ENCODE measurements around the gene PCDH12. TPM values are rescaled to one million over a fixed set of nuclear protein-coding genes. Genes with fewer than 3 reads are reported as not detected.

The PCDH12 gene
- polyA plus RNA-seq, 1 of the 3 experiments (the other 2 are of a cell fraction): 0.02 TPM

- Histone ChIP-seq H3K79me2 (ENCODE audit: insufficient read depth) (no peaks in the 10 kb centered on the region), H3K36me3 (replicated peaks in 1 of 2; ENCODE audit: control insufficient read depth in 1 of 2, insufficient read depth in 2 of 2, low read length in 1 of 2) (no peaks in the 10 kb centered on the region), H3K9me3 (no peaks in the 10 kb centered on the region), H3K9me2 (no peaks in the 10 kb centered on the region), H2AFZ (ENCODE audit: low read depth) (no peak overlapping the region), H3F3A (replicated peaks; ENCODE audit: insufficient read depth) (no peaks in the 10 kb centered on the region), H3K27ac (ENCODE audit: low read depth in 2 of 2, low read length in 1 of 2) (no peak overlapping the region), H3K27me3 (ENCODE audit: insufficient read depth) (no peaks in the 10 kb centered on the region; the same call in 1 of the 2 replicates), H3K4me2 (no peak overlapping the region), H4K20me1 (ENCODE audit: insufficient read depth) (no peaks in the 10 kb centered on the region), H3K9ac (no peak overlapping the region), H3K4me1 (ENCODE audit: control insufficient read depth in 1 of 2, insufficient read depth in 2 of 2, low read depth in 1 of 2, low read length in 1 of 2) (peaks cover 0 to 4% of the 10 kb centered on the region in 2 experiments; a peak in 1 of 4 replicates), H3K4me3 (ENCODE audit: low read depth in 2 of 2, low read length in 1 of 2) (no peak overlapping the region)
- ChIA-PET CTCF (interaction anchor here (0.6 to 8.8 kb wide), 37 partner anchors 9 to 437 kb away, joined by 3 to 78 read pairs (median 5); partner anchors contain the start of genes DELE1, PCDH1, PCDH12 and RNF14), POLR2A (interaction anchor here (0.6 to 1.4 kb wide), 3 partner anchors 8 to 9 kb away, joined by 4 to 6 read pairs (median 4); partner anchors contain the start of gene DELE1)
- 85% methylated on average over 3 of the region's 3 CpGs for WGBS (ENCODE audit: low lambda C conversion rate)
- no peak for DNase-seq
- TF ChIP-seq TAF1 (IDR thresholded peaks at IDR 0.05; ENCODE audit: borderline replicate concordance, low read depth, low read length) (no peak), RFX5 (IDR thresholded peaks at IDR 0.05; ENCODE audit: low read length) (no peak)
These were observed 43.2 kb downstream of the PCDH12 start for GRCh38 chr5:141914797-141915196.

- peak overlapping the region in 1 of 2 experiments; percentile 4; a peak in 1 of 4 replicates for H3K4me3 ChIP-seq (ENCODE audit: low read depth in 2 of 2, low read length in 1 of 2)
- ChIA-PET POLR2A (interaction anchor here (0.6 to 1.4 kb wide), 3 partner anchors 8 to 231 kb away, joined by 3 to 6 read pairs (median 4); partner anchors contain the start of gene DELE1), CTCF (interaction anchor here (0.6 to 8.8 kb wide), 40 partner anchors 9 to 436 kb away, joined by 3 to 78 read pairs (median 5); partner anchors contain the start of genes DELE1, PCDH1, PCDH12 and RNF14)
- H3K27ac ChIP-seq (ENCODE audit: low read depth in 2 of 2, low read length in 1 of 2): no peak overlapping the region
- no peaks in the 10 kb centered on the region for H3K79me2 ChIP-seq (ENCODE audit: insufficient read depth)
- peak; percentile 94 for DNase-seq
- H3K36me3 ChIP-seq (replicated peaks in 1 of 2; ENCODE audit: control insufficient read depth in 1 of 2, insufficient read depth in 2 of 2, low read length in 1 of 2): no peaks in the 10 kb centered on the region
- no peak overlapping the region for H3K9ac ChIP-seq
- WGBS (ENCODE audit: low lambda C conversion rate): 49% methylated on average over 21 of the region's 40 CpGs
- H3K9me2 ChIP-seq: no peaks in the 10 kb centered on the region
- H3K27me3 ChIP-seq (ENCODE audit: insufficient read depth): no peaks in the 10 kb centered on the region; the same call in 1 of the 2 replicates
- H3K9me3 ChIP-seq: no peaks in the 10 kb centered on the region
- H3K4me1 ChIP-seq (ENCODE audit: control insufficient read depth in 1 of 2, insufficient read depth in 2 of 2, low read depth in 1 of 2, low read length in 1 of 2): peaks cover 0 to 4% of the 10 kb centered on the region in 2 experiments; a peak in 1 of 4 replicates
- TF ChIP-seq RFX5 (IDR thresholded peaks at IDR 0.05; ENCODE audit: low read length): no peak
- peak; percentile 56; the same call in 1 of the 2 replicates for TF ChIP-seq SMC3 (IDR thresholded peaks at IDR 0.05; ENCODE audit: low read depth, low read length)
- TF ChIP-seq RAD21 (IDR thresholded peaks at IDR 0.05; ENCODE audit: low read length): peak; percentile 75
- no peak for TF ChIP-seq PBX3 (IDR thresholded peaks at IDR 0.05)
- H2AFZ ChIP-seq (ENCODE audit: low read depth): no peak overlapping the region
- no peak overlapping the region for H3K4me2 ChIP-seq
- no peaks in the 10 kb centered on the region for H4K20me1 ChIP-seq (ENCODE audit: insufficient read depth)
- no peaks in the 10 kb centered on the region for H3F3A ChIP-seq (replicated peaks; ENCODE audit: insufficient read depth)
These were observed 43.7 kb downstream of the PCDH12 start for GRCh38 chr5:141914199-141914743.

GRCh38 chr5:141913560-141914198, 44.3 kb downstream of the PCDH12 start:
- POLR2A ChIA-PET: interaction anchor here (0.6 to 1.4 kb wide), 2 partner anchors 10 to 230 kb away, joined by 3 to 4 read pairs; partner anchors contain the start of gene DELE1
- no peak overlapping the region for H3K27ac ChIP-seq (ENCODE audit: low read depth in 2 of 2, low read length in 1 of 2)
- no peaks in the 10 kb centered on the region for H3K36me3 ChIP-seq (replicated peaks in 1 of 2; ENCODE audit: control insufficient read depth in 1 of 2, insufficient read depth in 2 of 2, low read length in 1 of 2)
- CTCF ChIA-PET: interaction anchor here (0.9 to 8.8 kb wide), 38 partner anchors 10 to 435 kb away, joined by 3 to 78 read pairs (median 5); partner anchors contain the start of genes DELE1, PCDH1, PCDH12 and RNF14
- no peak overlapping the region for H3K4me3 ChIP-seq (ENCODE audit: low read depth in 2 of 2, low read length in 1 of 2)
- no peak overlapping the region for H2AFZ ChIP-seq (ENCODE audit: low read depth)
- no peaks in the 10 kb centered on the region; the same call in 1 of the 2 replicates for H3K27me3 ChIP-seq (ENCODE audit: insufficient read depth)
- H3K4me2 ChIP-seq: no peak overlapping the region
- no peaks in the 10 kb centered on the region for H3F3A ChIP-seq (replicated peaks; ENCODE audit: insufficient read depth)
- H3K9me3 ChIP-seq: no peaks in the 10 kb centered on the region
- no peaks in the 10 kb centered on the region for H3K9me2 ChIP-seq
- no peaks in the 10 kb centered on the region for H4K20me1 ChIP-seq (ENCODE audit: insufficient read depth)
- 77% methylated on average over 16 of the region's 16 CpGs for WGBS (ENCODE audit: low lambda C conversion rate)
- H3K9ac ChIP-seq: no peak overlapping the region
- H3K79me2 ChIP-seq (ENCODE audit: insufficient read depth): no peaks in the 10 kb centered on the region
- peaks cover 0 to 4% of the 10 kb centered on the region in 2 experiments; a peak in 1 of 4 replicates for H3K4me1 ChIP-seq (ENCODE audit: control insufficient read depth in 1 of 2, insufficient read depth in 2 of 2, low read depth in 1 of 2, low read length in 1 of 2)
- no peak for DNase-seq
- TF ChIP-seq ZBTB33 (IDR thresholded peaks at IDR 0.05; ENCODE audit: borderline replicate concordance, low read depth) (no peak), USF2 (IDR thresholded peaks at IDR 0.05; ENCODE audit: borderline replicate concordance, low read depth, low read length) (no peak), YY1 (IDR thresholded peaks at IDR 0.05; ENCODE audit: low read depth) (no peak), GABPA (IDR thresholded peaks at IDR 0.05; ENCODE audit: low read depth) (no peak), FOSL2 (IDR thresholded peaks at IDR 0.05; ENCODE audit: borderline replicate concordance, low read depth) (no peak), RAD21 (IDR thresholded peaks at IDR 0.05; ENCODE audit: low read length) (no peak), FOXJ3 (CRISPR knock-in tag; IDR thresholded peaks at IDR 0.05) (no peak), MEF2A (IDR thresholded peaks at IDR 0.05; ENCODE audit: borderline replicate concordance, low read depth) (no peak), NRF1 (IDR thresholded peaks at IDR 0.05; ENCODE audit: low read depth, low read length) (no peak), SMC3 (IDR thresholded peaks at IDR 0.05; ENCODE audit: low read depth, low read length) (no peak), RXRA (IDR thresholded peaks at IDR 0.05; ENCODE audit: borderline replicate concordance, low read depth) (no peak), ELF1 (IDR thresholded peaks at IDR 0.05) (no peak), FOXM1 (IDR thresholded peaks at IDR 0.05; ENCODE audit: low read depth) (no peak)

Data from SK-N-SH (cell line).